A204.1 (cell line): Measurements from ENCODE around the gene ADTRP.

Experiments
- FAIRE-seq: peaks from 2 replicates; lab custom pipeline; 2012; peaks lifted over from hg19 to GRCh38; lab: Jason Lieb, UNC

The ADTRP gene

DNA sequence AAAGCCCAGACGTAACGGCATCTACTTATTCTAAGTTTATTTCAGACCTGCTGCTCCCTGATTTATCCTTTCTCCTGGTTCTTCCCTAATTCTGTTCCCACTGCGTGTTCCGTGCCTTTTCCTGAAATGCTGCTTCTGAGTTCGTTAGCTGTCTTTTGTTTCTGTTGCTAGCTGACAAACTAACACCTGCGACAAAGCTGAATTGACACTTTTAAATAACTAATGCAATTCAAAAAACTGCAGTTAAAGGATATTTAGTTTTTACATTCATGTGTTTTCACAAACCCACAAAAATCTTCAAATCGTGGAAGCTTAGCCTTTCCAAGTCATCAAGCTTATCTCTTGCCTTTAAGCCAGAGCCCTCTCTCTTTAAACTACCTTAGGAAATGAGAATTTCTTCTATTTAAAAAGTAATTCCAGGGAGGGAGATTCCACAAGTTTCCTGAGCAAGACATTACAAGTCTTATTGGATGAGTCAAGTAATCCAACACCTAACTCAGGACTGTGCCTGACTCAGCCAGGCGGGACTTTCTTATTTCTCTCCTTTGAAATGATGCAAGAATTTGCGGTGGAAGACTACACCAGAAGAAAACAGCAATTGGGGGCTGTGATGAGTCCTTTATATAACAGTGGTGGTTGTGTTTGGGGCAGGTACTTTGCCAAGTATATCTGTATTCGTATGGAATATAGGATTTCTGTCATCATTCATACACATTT is 6.3 kb downstream of the ADTRP start:
- FAIRE-seq: no peak

DNA sequence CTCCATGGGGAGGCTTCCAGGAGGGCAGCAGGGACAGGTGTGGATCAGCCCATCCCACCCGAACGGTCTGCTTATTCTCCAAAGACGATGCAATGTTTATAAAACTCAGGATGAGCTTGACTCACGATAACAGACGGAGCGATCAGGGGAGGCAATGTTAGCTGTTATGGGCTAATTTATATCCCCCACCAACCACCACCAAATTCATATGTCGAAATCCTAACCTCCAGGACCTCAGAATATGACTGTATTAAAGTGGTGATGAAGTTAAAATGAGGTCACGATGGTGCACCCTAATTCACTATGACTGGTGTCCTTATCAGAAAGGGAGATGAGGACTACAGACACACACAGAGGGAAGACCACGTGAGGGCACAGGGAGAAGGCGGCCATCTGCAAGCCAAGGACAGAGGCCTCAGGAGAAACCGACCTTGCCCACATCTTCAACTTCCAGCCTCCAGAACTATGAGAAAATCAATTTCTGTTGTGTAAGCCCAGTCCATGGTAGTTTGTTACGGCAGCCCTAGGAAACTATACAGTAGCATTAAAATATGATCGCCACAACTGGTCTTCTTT is 7.0 kb downstream of the ADTRP start:
- FAIRE-seq: no peak

DNA sequence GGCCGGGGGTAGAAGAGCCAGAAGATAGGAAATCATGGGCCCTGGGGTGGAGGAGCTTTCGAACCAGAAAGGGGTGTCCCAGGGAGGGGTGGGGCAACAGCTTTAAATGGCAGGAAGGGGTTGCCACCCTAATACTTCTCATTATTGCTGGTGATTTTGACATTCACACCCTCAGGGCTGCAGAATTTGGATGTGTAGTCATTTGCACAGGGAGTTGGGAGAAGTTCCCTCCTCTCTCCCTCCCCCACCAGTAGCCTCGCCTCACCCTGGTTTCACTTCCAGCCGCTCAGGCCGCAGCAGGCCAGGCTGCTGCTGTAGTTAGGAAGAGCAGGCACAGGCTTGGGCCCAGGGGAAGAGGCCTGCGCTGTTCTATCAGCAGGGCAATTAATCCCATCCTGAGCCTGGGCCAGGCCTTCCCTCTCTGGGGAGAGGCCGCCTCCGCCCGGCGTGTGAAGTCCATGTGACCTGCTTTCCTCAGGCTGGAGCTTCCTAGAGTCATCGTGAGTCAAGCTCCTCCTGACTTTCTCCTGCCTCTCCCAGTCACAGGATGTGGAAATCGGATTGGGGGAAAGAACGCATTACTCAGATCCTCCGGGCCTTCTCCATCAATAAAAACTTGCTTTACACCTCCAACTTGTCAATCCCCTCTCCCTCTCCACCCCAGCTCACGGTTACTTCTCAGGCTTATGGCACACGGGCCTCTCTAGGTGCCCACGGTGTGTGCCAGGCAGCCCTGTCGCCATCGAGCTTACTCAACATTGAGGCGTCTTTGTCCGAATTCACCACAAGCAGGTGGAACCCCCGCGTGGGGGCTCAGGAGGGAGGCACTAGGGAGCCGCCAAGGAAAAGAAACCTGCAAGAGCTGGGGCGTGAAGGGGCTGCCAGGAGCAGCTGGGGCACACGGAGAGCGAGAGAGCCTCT is 7.8 kb downstream of the ADTRP start:
- no peak for FAIRE-seq

DNA sequence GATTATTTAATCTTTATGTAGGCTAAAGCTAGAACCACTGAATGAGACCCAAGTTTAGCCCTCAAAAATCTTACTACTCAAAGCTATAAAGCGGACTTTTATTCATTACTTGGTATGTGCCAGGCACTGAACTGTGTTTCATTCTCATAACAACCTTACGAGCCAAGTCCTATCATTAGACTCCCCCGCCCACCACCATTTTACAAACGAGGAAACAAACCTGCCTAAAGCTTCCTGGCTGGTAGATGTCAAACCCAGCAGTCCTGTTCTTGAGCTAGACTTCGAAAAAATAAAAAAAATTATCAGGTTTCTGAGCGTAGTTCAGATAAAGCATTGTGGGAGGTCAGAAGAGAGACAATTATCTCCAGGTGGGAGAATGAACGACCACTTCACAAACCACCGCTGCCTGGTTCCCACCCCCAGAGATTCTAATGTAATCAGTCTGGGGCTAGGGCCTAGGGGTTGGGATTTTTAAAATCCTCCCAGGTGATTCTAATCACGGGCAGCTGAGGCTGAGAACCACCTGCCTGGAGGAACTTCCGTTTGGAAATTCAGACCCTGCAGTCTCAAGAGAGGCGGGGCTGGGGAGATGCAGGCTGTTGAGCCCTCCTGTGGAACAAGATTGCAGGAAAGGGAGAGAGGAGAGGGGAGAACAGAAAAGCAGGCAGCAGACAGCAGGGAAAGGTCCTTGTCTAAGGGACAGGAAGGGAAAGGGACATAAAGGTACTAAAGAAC is 8.6 kb downstream of the ADTRP start:
- FAIRE-seq: no peak

DNA sequence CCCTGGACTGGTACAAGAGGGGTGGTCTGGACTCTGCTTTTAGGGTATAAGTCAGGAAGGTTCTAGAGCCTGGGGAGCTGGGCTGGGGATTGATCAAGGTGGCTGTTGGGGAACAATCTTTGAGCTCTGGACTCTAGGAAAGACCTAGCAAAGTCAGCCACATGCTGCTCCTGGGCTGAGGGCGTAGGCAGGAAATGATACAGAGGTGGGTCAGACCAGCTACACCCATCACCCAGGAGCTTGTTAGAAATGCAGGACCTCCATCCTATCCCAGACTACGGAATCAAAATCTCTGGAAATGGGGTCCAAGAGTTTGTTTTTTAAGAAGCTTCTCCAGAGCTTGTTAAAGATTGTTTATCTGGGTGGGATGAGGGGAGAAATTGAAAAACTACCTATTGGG is 9.4 kb downstream of the ADTRP start:
- FAIRE-seq: no peak

DNA sequence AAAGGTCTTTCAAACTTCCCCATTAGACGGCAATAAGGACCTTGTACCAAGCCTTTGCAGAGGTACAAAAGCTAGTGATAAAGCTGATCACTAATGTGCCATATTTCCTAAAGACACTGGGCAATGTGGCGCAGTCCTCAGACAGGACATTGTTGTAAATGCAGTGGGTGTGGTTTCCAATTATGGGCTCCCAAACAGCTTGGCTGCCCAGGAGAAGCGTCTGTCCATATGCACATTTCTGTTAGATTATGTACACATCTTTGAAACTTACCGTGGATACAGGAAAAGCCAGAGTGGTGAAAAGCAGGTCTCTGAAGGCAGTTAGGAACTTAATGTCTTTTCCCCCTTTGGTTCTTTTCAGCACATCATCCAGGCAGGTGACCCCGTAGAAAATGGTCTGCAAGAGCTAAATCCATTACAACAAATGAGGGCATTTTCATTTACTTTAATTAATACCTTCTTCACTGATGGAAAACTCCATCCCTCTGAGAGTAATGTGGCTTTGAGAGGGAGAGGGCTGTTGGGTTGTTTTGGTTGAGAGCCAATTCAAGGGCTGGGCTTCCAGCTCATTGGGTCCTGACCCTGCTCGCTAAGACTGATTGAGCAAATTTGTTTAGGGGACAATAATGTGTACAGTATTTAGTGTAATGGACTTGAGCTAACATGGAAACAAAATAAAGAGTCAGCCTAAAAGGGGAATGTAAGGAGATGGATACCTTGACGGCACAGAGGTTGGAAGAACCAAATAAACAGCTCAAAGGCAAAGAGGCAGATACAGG is 10.4 kb downstream of the ADTRP start:
- FAIRE-seq: no peak

DNA sequence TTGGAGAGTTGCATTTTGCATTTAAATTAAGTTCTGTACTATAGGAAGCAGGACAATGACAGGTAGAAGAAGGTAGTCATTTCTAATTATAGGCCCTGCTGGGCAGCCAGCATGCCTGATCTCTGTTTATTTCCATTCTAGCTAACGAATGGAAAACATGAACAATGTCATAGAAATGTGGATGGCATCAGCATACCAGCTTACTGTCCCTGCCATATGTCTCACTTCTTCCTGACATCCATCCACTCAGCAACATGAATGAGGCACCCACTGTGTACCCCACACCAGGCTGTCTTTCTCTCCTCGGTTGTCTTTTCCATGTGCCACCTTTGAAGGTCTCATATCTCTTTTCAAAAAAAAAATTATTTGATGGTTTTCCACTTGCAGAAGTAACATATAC is 11.1 kb downstream of the ADTRP start:
- FAIRE-seq: no peak

DNA sequence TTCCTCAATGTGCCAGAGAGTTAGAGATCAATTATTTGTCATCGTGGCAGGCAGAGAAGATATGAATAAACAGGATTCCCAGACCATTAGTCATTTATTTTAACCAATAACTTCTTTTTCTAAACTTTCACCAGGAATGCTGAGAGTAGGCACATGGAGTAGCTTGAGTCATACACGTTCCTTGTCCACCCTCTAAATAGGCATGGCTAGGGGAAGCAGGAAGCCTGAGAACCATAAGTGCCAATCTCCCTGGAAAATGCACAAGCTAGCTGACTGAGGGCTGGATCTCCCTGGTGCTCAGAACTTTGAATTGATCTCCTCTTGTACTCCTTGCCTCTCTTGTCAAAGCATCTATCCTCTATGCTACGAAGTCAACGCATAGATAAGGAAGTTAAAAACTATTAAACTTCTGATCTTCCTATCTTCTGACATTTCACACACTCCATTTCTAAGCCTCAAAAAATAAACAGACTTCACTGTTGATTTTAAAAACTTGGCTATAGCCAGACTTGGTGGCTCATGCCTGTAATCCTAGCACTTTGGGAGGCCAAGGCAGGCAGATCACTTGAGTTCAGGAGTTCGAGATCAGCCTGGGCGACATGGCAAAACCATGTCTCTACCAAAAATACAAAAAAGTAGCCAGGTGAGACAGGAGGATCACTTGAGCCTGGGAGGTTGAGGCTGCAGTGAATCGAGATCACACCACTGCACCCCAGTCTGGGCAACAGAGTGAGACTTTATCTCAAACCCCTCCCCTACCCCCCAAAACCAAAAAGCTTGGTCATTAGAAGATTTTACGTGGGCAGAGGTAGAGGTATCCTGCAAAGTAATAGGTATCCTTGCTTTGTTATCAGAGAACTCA is 11.8 kb downstream of the ADTRP start:
- no peak for FAIRE-seq

DNA sequence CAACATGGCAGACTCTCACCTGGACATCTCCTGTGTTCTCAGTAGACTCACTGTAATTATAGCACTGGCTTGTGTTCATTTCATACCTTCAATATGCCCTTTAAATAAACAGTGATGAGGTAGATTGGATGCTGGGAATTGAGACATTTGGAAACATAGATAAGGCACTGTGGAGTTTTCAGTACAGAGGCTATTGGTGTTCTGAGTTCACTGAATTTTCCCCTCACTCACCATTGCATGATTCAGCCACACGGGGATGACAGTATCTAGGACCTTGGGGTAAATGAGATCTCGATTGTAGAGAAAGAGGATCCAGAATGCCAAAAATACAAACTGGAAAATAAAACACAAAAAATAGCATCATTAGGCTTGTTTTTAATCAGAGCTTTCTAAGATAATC is 12.6 kb downstream of the ADTRP start:
- FAIRE-seq: no peak

DNA sequence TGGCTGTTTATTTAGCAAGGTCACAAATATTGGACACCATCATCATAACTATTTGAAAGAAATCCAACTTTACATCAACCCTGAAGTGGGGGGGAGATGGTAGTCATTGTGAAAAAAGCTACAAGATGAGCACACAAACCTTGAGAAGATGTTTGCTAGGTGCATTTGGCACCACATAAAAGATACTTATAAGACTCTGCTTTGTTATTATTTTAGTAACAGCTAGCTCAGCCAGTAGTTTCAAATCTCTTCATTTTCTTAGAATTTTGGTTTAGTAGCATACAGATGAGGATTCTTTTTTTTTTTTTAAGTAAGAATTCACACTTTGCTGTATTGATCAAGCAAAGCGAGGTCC is 14.4 kb downstream of the ADTRP start:
- no peak for FAIRE-seq

DNA sequence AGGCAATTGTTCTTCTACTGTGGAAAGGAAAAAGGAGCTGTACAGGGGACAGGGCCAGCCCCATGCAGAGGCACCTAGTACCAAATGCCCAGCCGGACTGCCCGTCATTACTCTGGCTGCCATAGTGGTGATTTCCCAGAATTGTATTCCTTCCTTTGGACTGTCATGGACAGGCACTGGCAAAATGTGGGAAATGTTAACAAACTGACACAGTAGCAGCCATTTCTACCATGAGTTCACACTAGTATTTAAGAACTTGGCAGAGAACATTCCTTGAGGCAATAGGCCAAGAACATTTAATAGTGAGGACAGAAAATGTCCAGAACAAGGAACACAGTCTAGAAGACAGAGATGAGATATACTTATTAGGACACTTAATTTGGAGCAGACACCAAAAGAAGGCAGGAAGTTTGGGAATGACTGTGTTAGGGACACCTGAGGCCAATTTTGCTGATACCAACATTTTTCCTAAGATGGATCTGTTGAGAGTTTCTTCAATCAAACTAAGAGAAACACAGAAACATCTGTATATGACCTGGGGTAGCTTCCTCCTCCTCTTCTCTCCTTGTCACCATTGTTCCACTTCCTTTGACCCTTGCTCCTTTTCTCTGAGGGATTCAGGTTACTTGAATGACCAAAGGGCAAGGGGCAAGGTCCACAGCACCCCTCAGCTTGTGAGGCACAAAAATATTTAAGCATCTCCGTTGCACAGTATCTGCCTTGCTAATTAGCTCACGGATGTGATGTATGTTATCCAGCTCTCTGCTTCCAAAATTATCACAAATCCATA is 14.9 kb downstream of the ADTRP start:
- no peak for FAIRE-seq

DNA sequence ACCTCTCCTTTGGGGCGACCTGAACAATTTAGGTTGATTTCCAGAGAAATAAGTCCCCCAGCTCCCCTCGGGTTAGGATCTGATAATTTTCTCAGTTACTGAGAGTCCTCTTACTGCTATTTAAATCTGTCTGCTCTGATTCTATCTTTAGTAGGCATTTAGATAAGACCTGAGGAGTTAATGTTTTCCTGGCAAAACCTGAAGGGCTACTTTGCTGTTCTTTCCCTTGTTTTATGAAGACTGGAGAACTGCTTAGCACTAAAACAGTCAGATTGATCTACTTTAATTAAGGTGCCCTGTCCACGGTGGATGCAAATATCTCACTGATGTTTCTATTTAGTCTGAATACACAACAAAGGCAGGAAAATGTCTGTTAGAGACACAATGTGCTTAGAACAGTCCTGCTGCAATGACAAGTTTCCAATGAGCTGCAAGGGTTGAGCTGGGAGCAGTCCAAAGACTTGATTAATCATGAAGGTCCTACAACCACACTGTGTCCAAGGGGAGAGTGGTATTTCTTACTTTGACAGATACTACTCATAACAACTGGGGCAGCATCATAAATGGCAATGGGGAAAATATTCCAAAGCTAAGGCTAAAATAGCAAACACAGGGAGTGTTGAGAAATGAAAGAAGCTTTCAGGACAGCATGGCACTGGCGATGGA is 15.7 kb downstream of the ADTRP start:
- no peak for FAIRE-seq

DNA sequence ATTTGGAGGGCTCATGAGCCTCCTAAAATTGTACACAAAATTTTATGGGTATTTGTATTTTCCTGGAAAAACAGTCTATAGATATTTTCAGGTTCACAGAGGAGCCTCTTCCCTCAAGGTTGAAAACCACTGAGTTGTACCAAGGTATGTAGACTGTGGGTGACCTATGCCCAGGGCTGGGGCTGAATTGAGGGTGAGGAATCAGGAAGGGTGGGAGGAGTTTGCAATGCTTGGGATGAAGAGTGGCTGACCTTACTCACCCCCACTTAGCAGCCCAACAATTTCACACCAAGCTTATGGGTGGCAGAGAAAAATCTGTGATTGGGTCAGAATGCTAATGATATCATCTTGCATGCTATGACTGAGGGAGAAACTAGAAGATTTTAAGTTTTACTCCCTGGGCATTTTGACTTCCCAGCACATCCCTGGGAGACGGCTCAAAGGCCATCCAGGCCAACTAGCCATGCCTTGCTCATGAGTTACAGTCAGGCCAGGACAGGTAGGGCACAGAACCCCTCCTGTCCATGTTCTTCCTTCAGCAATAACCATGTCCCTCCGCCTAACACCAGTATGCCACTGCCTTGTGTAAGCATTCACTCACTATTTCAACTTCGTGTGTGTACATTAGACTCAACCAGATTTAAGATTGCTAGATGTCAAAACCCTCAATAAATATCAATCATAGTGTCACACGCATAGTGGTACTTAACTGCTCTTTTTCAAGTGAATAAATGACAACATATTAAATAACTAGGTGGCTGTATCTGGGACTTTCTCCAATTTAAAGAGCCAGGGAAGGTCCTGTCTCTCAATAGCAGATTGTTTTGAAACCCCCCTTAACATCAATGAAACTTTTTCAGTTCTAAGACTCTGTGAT is 16.6 kb downstream of the ADTRP start:
- FAIRE-seq: no peak

DNA sequence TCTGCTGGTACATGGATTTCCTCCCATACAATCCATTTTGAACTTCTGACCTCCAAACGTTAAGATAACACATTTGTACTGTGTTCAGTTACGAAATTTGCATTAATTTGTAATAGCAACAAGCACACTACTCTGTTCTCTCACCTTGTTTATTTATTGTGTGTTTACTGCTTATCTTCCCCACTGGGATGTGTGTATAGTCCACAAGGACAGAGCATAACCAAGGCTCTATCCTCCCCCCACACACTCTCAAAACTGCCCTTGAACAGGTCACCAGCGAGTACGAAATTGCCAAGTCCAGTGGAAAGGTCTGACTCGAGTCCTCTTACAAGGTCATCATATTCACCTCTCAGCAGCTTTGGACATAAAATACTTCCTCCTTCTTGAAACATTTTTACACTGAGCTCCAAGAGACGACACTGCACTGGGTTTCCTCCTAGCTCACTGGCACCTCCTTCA is 18.6 kb downstream of the ADTRP start:
- FAIRE-seq: no peak

DNA sequence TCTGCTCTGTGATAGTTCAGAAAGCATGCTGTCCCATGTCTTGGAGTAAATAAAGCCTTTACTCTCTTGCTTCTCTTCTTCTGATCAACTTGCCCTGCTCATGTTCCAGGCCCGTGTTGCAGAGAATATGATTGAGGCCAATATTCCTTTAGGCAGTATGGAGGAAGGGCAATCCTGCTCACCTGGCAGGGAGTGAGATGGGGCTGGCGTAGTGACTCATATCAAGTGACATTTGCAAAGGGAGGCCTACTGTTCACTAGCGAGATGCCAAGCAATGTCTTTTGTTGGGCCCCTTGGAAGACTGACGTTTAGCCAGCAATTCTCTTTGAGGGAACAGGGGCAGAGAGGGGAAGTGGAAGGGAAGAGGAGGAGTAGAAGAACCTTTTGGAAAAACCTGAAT is 19.7 kb downstream of the ADTRP start:
- no peak for FAIRE-seq

DNA sequence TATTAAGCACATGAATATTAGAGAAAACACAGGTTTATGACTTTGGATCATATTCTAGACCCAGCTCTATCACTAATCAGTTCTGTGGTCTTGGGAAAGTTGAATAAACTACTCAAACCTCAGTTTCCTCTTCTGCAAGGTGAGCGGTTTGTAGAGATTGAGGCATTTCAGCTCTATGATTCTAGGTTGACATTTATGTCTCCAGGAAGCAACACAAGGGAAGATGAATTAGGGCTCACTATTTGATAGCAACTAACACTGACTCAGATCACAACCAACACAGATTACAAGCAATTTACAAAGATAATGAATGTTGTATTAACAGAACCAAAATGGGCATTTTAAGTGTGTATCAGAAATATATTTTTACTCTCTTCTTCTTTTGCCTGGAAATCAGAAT is 21.9 kb downstream of the ADTRP start:
- no peak for FAIRE-seq

DNA sequence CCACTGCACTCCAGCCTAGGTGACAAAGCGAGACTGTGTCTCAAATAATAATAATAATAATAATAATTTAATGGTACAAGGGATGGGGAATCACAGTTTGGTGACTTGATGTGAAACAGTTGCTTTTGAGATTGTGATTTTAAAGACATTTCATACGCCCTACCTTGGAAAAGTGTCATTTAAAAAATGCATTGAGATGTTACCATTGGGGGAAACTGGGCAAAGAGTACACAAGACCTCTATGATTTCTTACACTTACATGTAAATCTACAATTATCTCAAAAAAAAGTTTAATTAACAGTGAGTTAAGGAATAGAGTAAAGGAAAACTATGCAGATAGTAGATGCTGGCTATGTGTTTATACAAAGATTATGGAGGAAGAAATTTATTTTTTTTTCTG is 22.3 kb downstream of the ADTRP start:
- FAIRE-seq: no peak

DNA sequence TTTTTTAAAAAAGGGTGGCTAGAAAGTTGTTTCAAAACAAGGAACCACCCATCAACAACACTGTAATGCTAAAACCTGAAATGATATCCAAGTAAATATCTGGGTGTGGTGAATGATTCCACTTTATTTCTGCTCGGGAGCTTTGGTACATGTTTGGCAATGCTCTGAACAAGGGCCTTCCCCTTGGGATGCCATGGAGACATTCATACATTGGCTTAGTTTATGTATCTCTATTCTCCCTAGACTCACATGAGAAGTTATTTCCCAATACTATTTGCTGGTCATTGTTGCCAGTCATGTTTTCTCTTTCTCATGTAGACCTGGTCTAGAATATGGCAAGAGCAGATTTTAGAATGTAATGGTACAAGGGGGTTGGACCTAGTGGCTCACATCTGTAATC is 22.9 kb downstream of the ADTRP start:
- no peak for FAIRE-seq
